ENCODE measurements around the gene RAB5B. TPM values are rescaled to one million over a fixed set of nuclear protein-coding genes. Genes with fewer than 3 reads are reported as not detected.

RAB5B gene, protein sequence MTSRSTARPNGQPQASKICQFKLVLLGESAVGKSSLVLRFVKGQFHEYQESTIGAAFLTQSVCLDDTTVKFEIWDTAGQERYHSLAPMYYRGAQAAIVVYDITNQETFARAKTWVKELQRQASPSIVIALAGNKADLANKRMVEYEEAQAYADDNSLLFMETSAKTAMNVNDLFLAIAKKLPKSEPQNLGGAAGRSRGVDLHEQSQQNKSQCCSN
- total RNA-seq = 100 to 1,000 TPM; 113 to 118 TPM
- 10 to 100 TPM; 64.5 to 70.0 TPM for polyA plus RNA-seq
- long read RNA-seq, donor 1, full-length matches to known transcripts = 55 of 155 reads
- long read RNA-seq, donor 1, partial matches to known transcripts = 94 of 155 reads
- long read RNA-seq, donor 1, other reads (novel, unspliced or antisense) = 6 of 155 reads
- long read RNA-seq, donor 2, full-length matches to known transcripts = 15 of 47 reads
- long read RNA-seq, donor 2, partial matches to known transcripts = 32 of 47 reads
- long read RNA-seq, donor 2, other reads (novel, unspliced or antisense) = 0 of 47 reads
- long read RNA-seq, donor 3, full-length matches to known transcripts = 16 of 63 reads
- long read RNA-seq, donor 3, partial matches to known transcripts = 47 of 63 reads
- long read RNA-seq, donor 3, other reads (novel, unspliced or antisense) = 0 of 63 reads
- long read RNA-seq, donor 4, full-length matches to known transcripts = 18 of 59 reads
- long read RNA-seq, donor 4, partial matches to known transcripts = 41 of 59 reads
- long read RNA-seq, donor 4, other reads (novel, unspliced or antisense) = 0 of 59 reads
- long read RNA-seq, donor 5, full-length matches to known transcripts = 43 of 130 reads
- long read RNA-seq, donor 5, partial matches to known transcripts = 87 of 130 reads
- long read RNA-seq, donor 5, other reads (novel, unspliced or antisense) = 0 of 130 reads

DNA sequence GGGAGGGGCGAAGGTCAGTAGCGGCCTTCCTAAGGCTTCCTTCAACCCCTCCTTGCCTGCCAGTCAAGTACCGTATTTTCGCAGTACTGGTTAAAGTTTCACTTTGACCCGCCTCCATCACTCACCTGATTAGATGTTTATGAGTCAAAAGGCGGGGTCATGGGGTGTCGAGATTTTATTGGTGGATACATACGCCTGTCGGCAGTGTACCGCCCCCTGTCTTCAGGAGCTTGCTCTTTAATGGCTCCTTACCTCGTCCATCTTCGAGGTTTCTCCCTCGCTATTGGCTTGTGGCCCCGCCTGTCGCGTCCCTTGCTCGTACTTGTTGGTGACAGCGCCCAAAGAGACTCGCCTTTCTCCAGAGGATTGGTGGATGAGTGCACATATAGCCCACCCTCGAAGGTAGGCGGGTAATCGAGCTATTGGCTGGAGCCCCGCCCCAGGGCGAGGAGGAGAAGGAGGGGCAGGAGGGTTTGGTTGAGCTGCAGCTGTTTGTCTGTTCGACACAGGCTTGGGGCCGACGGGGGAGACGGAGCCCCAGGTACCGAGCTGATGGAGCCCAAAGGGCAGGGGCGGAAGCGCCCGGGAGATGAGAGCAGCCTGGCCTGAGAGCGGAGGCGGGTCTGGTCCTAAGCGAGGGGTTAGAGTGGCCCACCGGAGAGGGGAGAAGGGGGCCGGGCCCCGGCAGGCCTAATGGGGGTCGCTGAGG, at the start of gene RAB5B:
Gene RAB5B, plus strand, starts transcription at position 480 of the 709 bp plus-strand sequence. CDS start 12,883 bp downstream, outside the sequence.
- Histone ChIP-seq H3K27ac (ENCODE audit: low read depth in 1 of 2, low read length in 1 of 2) (peak within 1 kb of the TSS; percentile 98), H3K9me3 (ENCODE audit: control insufficient read depth in 4 of 4, insufficient read depth in 3 of 4, low read length in 3 of 4) (no peaks in the 10 kb centered on the region), H3K4me1 (ENCODE audit: control insufficient read depth in 5 of 5, insufficient read depth in 5 of 5, low read length in 5 of 5) (peaks cover 0 to 33% (median 13%) of the 10 kb centered on the region in 5 donors), H3K4me3 (peak within 1 kb of the TSS; percentile 86), H3K9ac (ENCODE audit: insufficient read depth in 1 of 2, low read length in 2 of 2) (peak within 1 kb of the TSS; percentile 74 to 100), H3K36me3 (ENCODE audit: control insufficient read depth in 4 of 4, insufficient read depth in 4 of 4, low read length in 4 of 4) (peaks cover 0 to 16% (median 5%) of the 10 kb centered on the region in 4 donors), H3K27me3 (ENCODE audit: control insufficient read depth in 3 of 3, insufficient read depth in 3 of 3, low read length in 2 of 3) (no peaks in the 10 kb centered on the region)
- DNase-seq (peak; percentile 100), ATAC-seq (ENCODE audit: insufficient read depth, low FRiP score) (peak; percentile 93)
- 0% methylated on average over 38 to 39 of the region's 39 CpGs for WGBS, 2 donors
- TF ChIP-seq, protein P1, sequence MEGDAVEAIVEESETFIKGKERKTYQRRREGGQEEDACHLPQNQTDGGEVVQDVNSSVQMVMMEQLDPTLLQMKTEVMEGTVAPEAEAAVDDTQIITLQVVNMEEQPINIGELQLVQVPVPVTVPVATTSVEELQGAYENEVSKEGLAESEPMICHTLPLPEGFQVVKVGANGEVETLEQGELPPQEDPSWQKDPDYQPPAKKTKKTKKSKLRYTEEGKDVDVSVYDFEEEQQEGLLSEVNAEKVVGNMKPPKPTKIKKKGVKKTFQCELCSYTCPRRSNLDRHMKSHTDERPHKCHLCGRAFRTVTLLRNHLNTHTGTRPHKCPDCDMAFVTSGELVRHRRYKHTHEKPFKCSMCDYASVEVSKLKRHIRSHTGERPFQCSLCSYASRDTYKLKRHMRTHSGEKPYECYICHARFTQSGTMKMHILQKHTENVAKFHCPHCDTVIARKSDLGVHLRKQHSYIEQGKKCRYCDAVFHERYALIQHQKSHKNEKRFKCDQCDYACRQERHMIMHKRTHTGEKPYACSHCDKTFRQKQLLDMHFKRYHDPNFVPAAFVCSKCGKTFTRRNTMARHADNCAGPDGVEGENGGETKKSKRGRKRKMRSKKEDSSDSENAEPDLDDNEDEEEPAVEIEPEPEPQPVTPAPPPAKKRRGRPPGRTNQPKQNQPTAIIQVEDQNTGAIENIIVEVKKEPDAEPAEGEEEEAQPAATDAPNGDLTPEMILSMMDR (IDR thresholded peaks at IDR 0.05; ENCODE audit: control extremely low read depth, extremely low read depth) = peak; percentile 5

DNA sequence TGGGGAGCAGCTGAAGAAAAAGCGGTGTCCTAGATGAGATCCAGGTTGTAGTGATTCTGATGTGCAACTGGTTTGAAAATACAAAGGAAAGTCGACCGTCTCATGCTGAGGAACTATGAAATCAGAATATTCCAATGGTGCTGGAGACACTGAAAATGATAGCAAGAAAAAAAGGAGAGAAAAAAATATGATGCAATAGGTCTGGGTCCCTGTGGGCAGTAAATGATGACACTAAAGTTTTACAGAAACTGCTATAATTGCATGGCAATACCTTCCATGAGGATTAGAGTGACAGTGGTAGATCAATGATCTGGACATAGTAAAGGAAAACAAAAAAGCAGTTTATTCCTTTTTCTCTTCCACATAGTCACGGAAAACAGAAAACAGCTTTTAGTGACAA, 48.5 kb upstream of the RAB5B start:
- Histone ChIP-seq H3K36me3 (ENCODE audit: control insufficient read depth in 4 of 4, insufficient read depth in 4 of 4, low read length in 4 of 4) (peaks cover 0 to 7% (median 5%) of the 10 kb centered on the region in 4 donors), H3K4me3 (no peak overlapping the region), H3K9ac (ENCODE audit: insufficient read depth in 1 of 2, low read length in 2 of 2) (no peak overlapping the region), H3K27ac (ENCODE audit: low read depth in 1 of 2, low read length in 1 of 2) (no peak overlapping the region), H3K4me1 (ENCODE audit: control insufficient read depth in 5 of 5, insufficient read depth in 5 of 5, low read length in 5 of 5) (peaks cover 0 to 20% (median 0%) of the 10 kb centered on the region in 5 donors), H3K27me3 (ENCODE audit: control insufficient read depth in 3 of 3, insufficient read depth in 3 of 3, low read length in 2 of 3) (no peaks in the 10 kb centered on the region), H3K9me3 (ENCODE audit: control insufficient read depth in 4 of 4, insufficient read depth in 3 of 4, low read length in 3 of 4) (no peaks in the 10 kb centered on the region)
- ATAC-seq (ENCODE audit: insufficient read depth, low FRiP score) (no peak), DNase-seq (no peak)
- TF ChIP-seq, protein P1 (IDR thresholded peaks at IDR 0.05; ENCODE audit: control extremely low read depth, extremely low read depth) = no peak
- 83 to 86% methylated on average over 4 of the region's 4 CpGs for WGBS, 2 donors

DNA sequence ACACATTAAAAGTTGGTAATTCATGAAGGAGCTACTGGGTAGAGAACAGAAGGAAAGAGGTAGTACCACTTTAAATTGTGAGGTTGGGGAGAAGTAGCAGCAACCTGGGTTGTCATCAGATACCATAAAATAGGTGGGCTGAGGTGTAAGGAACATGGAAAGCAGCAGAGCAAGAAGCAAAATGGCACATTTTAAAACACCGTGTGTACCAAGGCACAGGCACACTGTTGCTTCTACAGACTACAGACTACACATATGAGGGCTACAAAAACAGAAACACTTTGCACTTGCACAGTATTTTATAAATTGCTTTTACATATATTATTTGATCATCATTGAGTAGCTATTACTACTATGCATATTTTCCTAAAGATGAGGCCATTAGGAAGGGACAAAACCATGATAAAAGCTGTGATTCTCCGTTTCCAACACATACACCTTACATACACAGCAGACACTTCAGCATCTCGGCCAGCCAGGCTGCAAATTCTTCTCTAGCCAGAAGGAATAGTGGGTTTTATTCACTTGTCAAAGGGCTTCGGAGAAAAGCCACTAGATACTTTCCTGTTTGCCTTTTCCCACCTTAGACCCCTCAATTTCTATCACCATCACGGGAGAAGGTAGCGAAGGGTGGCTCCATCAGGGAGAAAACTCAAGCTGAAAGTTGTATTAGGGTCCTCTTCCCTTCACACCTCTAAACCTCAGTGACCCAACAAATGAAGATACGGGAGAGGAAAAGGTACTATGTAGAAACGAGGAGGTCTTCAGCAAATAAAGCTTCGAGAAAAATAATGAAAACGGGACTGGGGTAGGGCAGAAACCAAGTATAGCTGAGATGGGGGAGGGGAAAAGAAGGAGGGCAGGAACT, 47.8 kb upstream of the RAB5B start:
- ATAC-seq (ENCODE audit: insufficient read depth, low FRiP score) (no peak), DNase-seq (no peak)
- TF ChIP-seq, protein P1 (IDR thresholded peaks at IDR 0.05; ENCODE audit: control extremely low read depth, extremely low read depth) = no peak
- Histone ChIP-seq H3K4me3 (peak overlapping the region; percentile 88), H3K27me3 (ENCODE audit: control insufficient read depth in 3 of 3, insufficient read depth in 3 of 3, low read length in 2 of 3) (no peaks in the 10 kb centered on the region), H3K9me3 (ENCODE audit: control insufficient read depth in 4 of 4, insufficient read depth in 3 of 4, low read length in 3 of 4) (no peaks in the 10 kb centered on the region), H3K9ac (ENCODE audit: insufficient read depth in 1 of 2, low read length in 2 of 2) (peak overlapping the region; percentile 76 to 97), H3K4me1 (ENCODE audit: control insufficient read depth in 5 of 5, insufficient read depth in 5 of 5, low read length in 5 of 5) (peaks cover 0 to 26% (median 3%) of the 10 kb centered on the region in 5 donors), H3K27ac (ENCODE audit: low read depth in 1 of 2, low read length in 1 of 2) (peak overlapping the region; percentile 81 to 96), H3K36me3 (ENCODE audit: control insufficient read depth in 4 of 4, insufficient read depth in 4 of 4, low read length in 4 of 4) (peaks cover 0 to 7% (median 5%) of the 10 kb centered on the region in 4 donors)
- 11 to 20% methylated on average over 10 of the region's 10 CpGs for WGBS, 2 donors

Data from lung (tissue), 16 donors.